GM19463 (cell line): ENCODE results near the gene XAB2.

Experiments used
- ATAC-seq: cut with Tn5 transposase; IDR thresholded peaks from one replicate; pipeline ENCODE4 v1.9.1; 2021; ENCODE audit warnings: mild to moderate bottlenecking, moderate library complexity; ENCODE audit not compliant: unreplicated experiment

The XAB2 gene

GRCh38 chr19:7629347-7630054 lies at the start of gene XAB2, which contains the start of gene PET100:
XAB2 (minus strand) TSS chr19:7629545; CDS start chr19:7629527, 18 bp downstream.
PET100 (plus strand) TSS chr19:7629793; CDS start chr19:7629834, 41 bp downstream.
- ATAC-seq: peak; percentile 94

DNA sequence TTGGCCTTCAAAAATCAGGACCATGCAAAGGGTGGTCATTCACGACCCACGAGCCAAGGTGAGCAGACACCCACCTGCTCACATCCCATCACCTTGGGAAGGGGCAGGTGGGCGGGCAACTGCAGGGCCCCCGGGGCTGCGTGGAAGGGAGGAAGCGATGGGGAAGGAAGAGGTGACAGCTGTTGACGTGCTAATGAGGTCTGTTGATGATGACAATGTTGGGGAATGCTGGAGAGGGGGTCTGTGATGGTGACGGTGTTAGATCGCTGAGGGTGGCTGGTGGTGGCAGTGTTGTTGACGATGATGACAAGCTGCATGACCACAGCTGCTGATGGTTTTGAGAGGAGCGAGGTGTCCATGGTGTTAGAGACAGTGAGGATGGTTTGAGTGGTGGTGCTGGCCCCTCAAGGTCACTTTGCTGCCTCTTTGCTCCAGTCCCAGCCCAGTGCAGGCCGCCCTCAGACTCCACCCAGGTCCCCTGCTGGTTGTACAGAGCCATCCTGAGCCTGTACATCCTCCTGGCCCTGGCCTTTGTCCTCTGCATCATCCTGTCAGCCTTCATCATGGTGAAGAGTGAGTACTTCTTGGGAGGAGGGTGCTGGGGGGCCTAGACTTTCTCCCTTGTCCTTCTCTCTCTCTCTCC lies 48.4 kb upstream of the XAB2 start:
- no peak for ATAC-seq

- ATAC-seq: no peak
Measured at GRCh38 chr19:7676854-7677253, 47.5 kb upstream of the XAB2 start, which contains the start of gene MCEMP1. MCEMP1 (plus strand) TSS chr19:7677090; CDS start chr19:7677121, 31 bp downstream.

- ATAC-seq: no peak
Measured at GRCh38 chr19:7676376-7676775, 47.0 kb upstream of the XAB2 start.

DNA sequence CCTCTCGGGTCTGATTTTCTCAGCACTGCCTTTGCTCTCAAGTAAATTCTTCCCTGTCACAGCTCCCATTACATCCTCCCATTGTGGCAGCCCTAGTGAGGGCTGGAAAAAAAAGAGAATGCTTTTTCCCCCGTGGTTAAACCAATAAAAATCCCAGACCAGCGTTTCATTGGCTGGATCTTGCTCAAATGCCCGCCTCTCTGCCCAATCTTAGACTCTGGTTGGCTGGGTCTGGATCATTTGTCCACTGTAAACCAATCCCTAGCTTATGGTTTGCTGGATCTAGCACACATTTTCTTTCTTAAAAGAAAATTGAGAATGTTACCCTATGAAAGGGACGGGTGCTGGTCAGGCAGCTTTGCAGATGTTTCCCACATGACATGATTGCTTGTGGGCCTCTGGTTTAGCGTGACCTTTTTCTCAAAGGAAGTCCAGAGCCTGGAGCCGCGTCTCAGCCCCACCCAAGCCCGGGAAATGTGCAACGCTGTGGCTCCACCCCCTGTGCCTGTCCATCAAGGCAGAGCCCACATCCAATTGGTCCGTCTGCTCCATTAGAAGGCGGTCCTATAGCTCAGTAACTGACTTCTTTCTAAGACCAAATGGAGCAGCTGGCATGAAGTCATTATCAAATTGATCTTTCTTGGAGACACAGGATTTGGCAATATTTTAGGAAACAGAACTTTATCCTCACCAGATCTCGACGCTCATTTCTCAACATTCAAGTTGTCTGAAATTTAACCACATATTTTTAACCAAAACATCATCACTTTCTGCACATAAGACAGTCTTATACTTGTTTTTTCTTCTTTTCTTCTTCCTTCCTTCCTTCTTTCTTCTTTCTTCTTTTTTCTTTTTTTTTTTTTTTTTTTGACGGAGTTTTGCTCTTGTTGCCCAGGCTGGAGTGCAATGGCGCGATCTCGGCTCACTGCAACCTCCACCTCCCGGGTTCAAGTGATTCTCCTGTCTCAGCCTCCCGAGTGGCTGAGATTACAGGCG lies 45.0 kb upstream of the XAB2 start:
- no peak for ATAC-seq

DNA sequence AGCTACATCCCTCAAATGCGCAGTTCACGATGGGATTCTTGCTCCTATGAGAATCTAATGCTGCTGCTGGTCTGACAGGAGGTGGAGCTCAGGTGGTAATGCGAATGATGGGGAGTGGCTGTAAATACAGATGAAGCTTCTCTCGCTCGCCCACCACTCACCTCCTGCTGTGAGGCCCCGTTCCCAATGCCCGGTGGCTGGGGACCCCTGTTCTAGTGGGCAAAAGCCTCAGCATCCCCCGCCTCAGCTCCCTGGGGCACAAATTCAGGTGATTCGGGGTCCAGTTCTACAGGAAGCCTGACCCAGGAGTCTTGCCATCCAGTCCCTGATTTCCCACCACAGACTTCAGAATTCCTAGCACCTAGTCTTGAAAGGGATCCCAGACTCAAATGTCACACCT lies 43.2 kb upstream of the XAB2 start:
- ATAC-seq: no peak

DNA sequence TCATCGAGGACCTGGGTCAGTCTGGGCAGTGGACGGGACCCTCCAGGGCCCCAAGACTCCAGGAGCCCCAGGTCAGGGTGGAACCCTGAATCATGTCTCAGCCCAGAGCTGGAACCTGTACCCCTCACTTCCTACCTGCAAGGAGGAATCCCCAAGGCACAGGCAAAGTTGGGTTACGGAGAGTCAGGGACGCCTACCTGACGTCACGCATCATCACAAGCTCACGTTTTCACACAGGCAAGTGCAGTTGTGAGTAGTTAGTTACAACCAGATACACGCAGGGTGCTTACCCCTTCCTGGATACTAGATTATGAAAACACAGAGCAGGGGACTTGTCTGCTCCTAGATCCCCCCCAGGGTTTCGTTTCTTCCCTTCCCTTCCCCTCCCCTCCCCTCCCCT lies 41.4 kb upstream of the XAB2 start:
- no peak for ATAC-seq

DNA sequence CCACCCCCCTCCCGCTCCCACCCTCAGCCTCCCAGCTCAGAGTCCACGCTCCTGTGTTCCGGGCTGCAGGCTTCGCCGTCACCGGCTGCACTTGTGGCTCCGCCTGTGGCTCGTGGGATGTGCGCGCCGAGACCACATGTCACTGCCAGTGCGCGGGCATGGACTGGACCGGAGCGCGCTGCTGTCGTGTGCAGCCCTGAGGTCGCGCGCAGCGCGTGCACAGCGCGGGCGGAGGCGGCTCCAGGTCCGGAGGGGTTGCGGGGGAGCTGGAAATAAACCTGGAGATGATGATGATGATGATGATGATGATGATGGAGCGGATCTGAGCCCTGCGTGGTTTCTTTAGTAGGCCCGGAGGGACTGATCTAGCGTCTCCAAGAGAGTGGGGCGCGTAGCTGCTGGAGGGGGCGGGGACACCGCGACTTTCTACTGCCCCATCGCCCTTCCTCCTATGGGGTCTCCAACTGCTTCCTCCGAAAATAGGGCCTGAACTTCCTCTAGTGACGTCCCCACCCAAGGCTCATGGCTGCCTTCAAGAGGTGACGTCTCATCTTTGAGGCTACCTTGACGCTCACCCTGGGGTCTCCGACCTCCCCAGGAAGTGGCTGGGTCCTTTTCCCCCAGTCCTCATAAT lies 40.9 kb upstream of the XAB2 start:
- no peak for ATAC-seq

GRCh38 chr19:7669641-7670040 lies 40.3 kb upstream of the XAB2 start:
- no peak for ATAC-seq

GRCh38 chr19:7668842-7669241 lies 39.5 kb upstream of the XAB2 start, which contains the start of gene RETN:
RETN (plus strand) TSS chr19:7669049; CDS start chr19:7669327, 278 bp downstream.
- ATAC-seq: no peak

DNA sequence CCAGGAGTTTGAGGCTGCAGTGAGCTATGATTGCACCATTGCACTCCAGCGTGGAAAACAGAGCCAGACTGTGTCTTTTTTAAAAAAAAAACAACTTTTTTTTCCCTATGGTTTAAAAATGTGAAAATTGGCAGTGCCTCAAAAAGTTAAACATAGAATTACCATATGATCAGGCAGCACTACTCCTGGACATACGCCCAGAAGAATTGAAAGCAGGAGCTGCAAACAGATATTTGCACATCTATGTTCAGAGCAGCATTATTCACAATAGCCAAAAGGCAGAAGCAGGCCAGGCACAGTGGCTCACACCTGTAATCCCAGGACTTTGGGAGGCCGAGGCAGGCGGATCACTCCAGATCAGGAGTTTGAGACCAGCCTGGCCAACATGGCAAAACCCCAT lies 35.7 kb upstream of the XAB2 start:
- ATAC-seq: no peak

GRCh38 chr19:7663706-7664105 lies 34.4 kb upstream of the XAB2 start:
- no peak for ATAC-seq

GRCh38 chr19:7662657-7663056 lies 33.3 kb upstream of the XAB2 start:
- no peak for ATAC-seq

- ATAC-seq: no peak
Measured at GRCh38 chr19:7661744-7662538, 32.6 kb upstream of the XAB2 start.

DNA sequence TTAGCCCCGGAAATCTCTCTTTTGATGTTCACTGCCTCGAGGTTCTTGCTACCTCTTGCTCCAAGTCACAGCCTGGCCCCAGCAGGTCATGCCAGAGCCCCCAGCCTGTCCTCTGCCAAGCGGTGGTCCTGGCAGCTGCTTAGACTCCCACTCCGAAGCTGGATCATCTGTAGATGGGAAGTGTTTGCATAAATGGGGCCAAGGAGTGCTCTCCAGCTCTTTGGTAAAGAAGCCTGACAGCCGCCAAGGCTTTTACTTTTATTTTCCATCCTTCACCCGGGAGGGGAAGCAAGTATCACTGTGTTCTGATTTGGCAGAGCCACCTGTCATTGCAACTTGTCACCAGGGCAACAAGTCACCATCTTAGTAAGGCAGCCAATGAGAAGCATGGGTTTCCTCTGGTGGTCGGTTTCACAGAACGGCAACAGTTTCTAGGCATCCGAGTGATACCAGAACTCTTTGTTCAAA lies 28.9 kb upstream of the XAB2 start:
- no peak for ATAC-seq

- ATAC-seq: no peak
Measured at GRCh38 chr19:7657131-7657751, 27.9 kb upstream of the XAB2 start.

GRCh38 chr19:7655581-7655980 lies 26.2 kb upstream of the XAB2 start:
- no peak for ATAC-seq

GRCh38 chr19:7654401-7654800 lies 25.1 kb upstream of the XAB2 start:
- ATAC-seq: no peak

GRCh38 chr19:7652061-7652641 lies 22.8 kb upstream of the XAB2 start:
- ATAC-seq: no peak
